Type B pancreatic cell (in vitro differentiated cells): ENCODE data around the gene POLR2B. TPM values are rescaled to one million over a fixed set of nuclear protein-coding genes. Genes with fewer than 3 reads are reported as not detected.
A peak's percentile ranks its signal among the peaks of the same experiment; 100 is the strongest.

Source experiments
- DNase-seq: peaks from one replicate; pipeline ENCODE4 v3.0.0; 2021; ENCODE audit warnings: mixed read lengths; ENCODE audit not compliant: unreplicated experiment; ENCODE audit errors: extremely low spot score
- H3K27ac Mint-ChIP-seq: 2 replicates; pipeline ENCODE4 v1.8.0; 2021; ENCODE audit warnings: mild to moderate bottlenecking, mixed read lengths
- H3K27me3 Mint-ChIP-seq: 2 replicates; pipeline ENCODE4 v1.8.0; 2021; ENCODE audit warnings: mixed read lengths
- H3K36me3 Mint-ChIP-seq: 2 replicates; pipeline ENCODE4 v1.8.0; 2021; ENCODE audit warnings: mixed read lengths
- H3K4me1 Mint-ChIP-seq: one replicate; pipeline ENCODE4 v1.8.0; 2021; ENCODE audit warnings: mixed read lengths; ENCODE audit not compliant: unreplicated experiment
- H3K4me3 Mint-ChIP-seq: 2 replicates; pipeline ENCODE4 v1.8.0; 2021; ENCODE audit warnings: mild to moderate bottlenecking, mixed read lengths
- H3K9me3 Mint-ChIP-seq: 2 replicates; pipeline ENCODE4 v1.8.0; 2021; ENCODE audit warnings: mixed read lengths
- CTCF ChIP-seq: fragments of 200-600 bp; sonication (generic); conservative IDR thresholded peaks from 2 replicates; pipeline ENCODE4 v1.5.0; 2021; ENCODE audit warnings: antibody characterized with exemption, mild to moderate bottlenecking
- total RNA-seq: library from RNA; stranded (reverse); gene quantifications from 2 replicates; pipeline ENCODE4 v1.2.1, GENCODE V29; 2021; ENCODE audit warnings: low replicate concordance

Gene POLR2B
- total RNA-seq, 1 donor from 2014 or later: 117 TPM

DNA sequence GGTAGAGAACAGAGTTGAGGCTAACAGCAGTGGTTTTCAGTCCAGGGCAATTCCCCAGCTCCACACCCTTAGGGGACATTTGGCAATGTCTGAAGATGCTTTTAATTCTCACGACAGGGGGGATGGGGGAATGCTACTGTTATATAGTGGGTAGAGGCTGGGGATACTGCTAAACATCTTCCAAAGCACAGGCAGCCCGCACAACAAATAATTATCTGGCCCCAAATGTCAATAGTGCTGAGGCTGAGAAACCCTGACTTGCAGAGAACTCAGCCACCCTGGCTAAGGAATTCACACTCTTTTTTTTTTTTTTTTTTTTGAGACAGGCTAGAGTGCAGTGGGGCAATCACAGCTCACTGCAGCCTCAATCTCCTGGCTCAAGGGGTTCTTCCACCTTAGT lies 60.6 kb downstream of the POLR2B start:
- Mint-ChIP-seq H3K9me3 (no peaks in the 10 kb centered on the region), H3K4me1 (peaks cover 34% of the 10 kb centered on the region), H3K36me3 (no peaks in the 10 kb centered on the region), H3K4me3 (no peak overlapping the region), H3K27me3 (no peaks in the 10 kb centered on the region), H3K27ac (no peak overlapping the region)
- DNase-seq: no peak
- no peak for TF ChIP-seq CTCF

DNA sequence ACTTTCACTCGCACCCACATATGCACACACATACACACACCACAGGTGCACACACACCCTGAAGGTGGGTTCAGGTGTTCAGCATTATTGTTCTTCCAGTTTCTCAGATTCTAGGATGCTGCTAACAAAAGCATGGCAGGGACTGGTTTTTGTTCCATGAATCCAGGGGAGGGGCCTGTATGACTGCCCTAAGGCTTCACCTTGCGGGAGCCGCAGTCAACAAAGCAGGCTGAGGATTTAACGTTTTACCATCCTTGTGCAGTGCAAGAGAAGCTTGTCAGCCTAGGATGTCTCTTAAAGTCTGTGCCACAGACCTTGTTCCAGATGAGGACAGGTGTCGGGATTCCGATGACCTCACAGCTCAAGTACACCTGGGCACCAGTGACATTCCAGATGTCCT lies 61.8 kb downstream of the POLR2B start:
- no peak for DNase-seq
- Mint-ChIP-seq H3K4me3 (no peak overlapping the region), H3K4me1 (peaks cover 40% of the 10 kb centered on the region), H3K27me3 (no peaks in the 10 kb centered on the region), H3K27ac (no peak overlapping the region), H3K9me3 (no peaks in the 10 kb centered on the region), H3K36me3 (no peaks in the 10 kb centered on the region)
- no peak for TF ChIP-seq CTCF

DNA sequence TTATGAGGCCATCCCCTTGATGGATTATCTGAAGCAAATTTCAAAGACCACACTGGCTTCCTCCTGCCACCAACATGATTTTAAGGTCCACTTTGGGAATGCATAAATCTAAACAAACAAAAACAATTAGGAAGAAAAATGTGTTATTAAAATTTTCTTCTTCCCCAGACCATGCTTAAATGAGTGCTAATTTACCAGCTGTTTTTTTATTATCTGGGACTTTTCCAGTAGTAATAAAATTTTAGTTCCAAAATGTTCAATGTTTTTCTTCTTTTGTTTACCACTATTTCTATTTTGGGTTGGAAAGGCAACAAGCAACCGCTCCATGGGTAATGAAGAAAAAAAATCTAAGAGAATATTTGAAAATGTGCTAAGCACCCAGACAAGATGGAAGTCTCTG lies 62.3 kb downstream of the POLR2B start:
- no peaks in the 10 kb centered on the region for H3K27me3 Mint-ChIP-seq
- no peak overlapping the region for H3K4me3 Mint-ChIP-seq
- H3K36me3 Mint-ChIP-seq: no peaks in the 10 kb centered on the region
- peaks cover 41% of the 10 kb centered on the region for H3K4me1 Mint-ChIP-seq
- no peak for TF ChIP-seq CTCF
- H3K9me3 Mint-ChIP-seq: no peaks in the 10 kb centered on the region
- no peak overlapping the region for H3K27ac Mint-ChIP-seq
- DNase-seq: no peak

- DNase-seq: no peak
- no peak overlapping the region for H3K27ac Mint-ChIP-seq
- H3K4me1 Mint-ChIP-seq: peaks cover 44% of the 10 kb centered on the region
- TF ChIP-seq CTCF: no peak
- no peak overlapping the region for H3K4me3 Mint-ChIP-seq
- peaks cover 5% of the 10 kb centered on the region for H3K36me3 Mint-ChIP-seq
- H3K27me3 Mint-ChIP-seq: no peaks in the 10 kb centered on the region
- H3K9me3 Mint-ChIP-seq: peaks cover 6% of the 10 kb centered on the region
Measured at GRCh38 chr4:57042711-57043169, 64.0 kb downstream of the POLR2B start.

- peaks cover 37% of the 10 kb centered on the region for H3K4me1 Mint-ChIP-seq
- H3K27ac Mint-ChIP-seq: peak overlapping the region; percentile 36
- H3K36me3 Mint-ChIP-seq: peaks cover 5% of the 10 kb centered on the region
- H3K4me3 Mint-ChIP-seq: peak overlapping the region; percentile 23
- H3K27me3 Mint-ChIP-seq: no peaks in the 10 kb centered on the region
- no peak for DNase-seq
- TF ChIP-seq CTCF: no peak
- peaks cover 6% of the 10 kb centered on the region for H3K9me3 Mint-ChIP-seq
Measured at GRCh38 chr4:57043347-57044251, 64.9 kb downstream of the POLR2B start.
